KOPT-K1 (cell line): ENCODE data around the gene PJVK.
A peak's percentile ranks its signal among the peaks of the same experiment; 100 is the strongest.
"Not testable (repeated sequence)": the region's sequence is repeated elsewhere in the genome, so short reads cannot be mapped to it uniquely, and the experiment has no call there.

Experiments used
- H3K27ac ChIP-seq: fragments of 200-600 bp; sonication (generic); 2 replicates; pipeline ENCODE4 v1.5.1; 2016; ENCODE audit warnings: antibody characterized with exemption, mild to moderate bottlenecking, low read depth, low read length; ENCODE audit not compliant: poor library complexity, severe bottlenecking
- H3K36me3 ChIP-seq: fragments of 200-600 bp; sonication (generic); 2 replicates; pipeline ENCODE4 v1.5.1; 2017; ENCODE audit warnings: antibody characterized with exemption, mild to moderate bottlenecking, low read length, moderate library complexity; ENCODE audit not compliant: insufficient read depth
- H3K9me3 ChIP-seq: fragments of 200-600 bp; sonication (generic); 2 replicates; pipeline ENCODE4 v1.5.1; 2017; ENCODE audit warnings: antibody characterized with exemption, low read length, mild to moderate bottlenecking; ENCODE audit not compliant: insufficient read depth, poor library complexity, severe bottlenecking

The PJVK gene

DNA sequence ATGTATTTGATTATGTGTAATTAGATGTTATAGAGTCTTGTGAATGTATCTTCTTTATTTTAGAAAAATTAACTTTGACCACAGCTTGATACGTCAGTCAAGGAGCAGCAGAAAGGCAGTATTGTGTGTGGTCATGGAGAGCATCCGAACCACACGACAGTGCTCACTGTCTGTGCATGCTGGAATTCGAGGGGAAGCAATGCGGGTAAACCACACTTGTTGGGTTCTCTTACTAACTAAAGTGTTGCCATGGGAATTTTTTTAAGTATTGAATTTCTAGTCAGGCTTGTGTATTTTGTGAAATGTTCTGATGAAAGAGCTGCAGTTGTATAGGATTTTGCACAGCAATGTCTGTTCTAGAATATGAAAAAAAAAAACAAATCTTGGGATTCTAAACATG, 4.8 kb downstream of the PJVK start:
- no peaks in the 10 kb centered on the region for H3K36me3 ChIP-seq
- H3K27ac ChIP-seq = no peak overlapping the region
- H3K9me3 ChIP-seq = no peaks in the 10 kb centered on the region

DNA sequence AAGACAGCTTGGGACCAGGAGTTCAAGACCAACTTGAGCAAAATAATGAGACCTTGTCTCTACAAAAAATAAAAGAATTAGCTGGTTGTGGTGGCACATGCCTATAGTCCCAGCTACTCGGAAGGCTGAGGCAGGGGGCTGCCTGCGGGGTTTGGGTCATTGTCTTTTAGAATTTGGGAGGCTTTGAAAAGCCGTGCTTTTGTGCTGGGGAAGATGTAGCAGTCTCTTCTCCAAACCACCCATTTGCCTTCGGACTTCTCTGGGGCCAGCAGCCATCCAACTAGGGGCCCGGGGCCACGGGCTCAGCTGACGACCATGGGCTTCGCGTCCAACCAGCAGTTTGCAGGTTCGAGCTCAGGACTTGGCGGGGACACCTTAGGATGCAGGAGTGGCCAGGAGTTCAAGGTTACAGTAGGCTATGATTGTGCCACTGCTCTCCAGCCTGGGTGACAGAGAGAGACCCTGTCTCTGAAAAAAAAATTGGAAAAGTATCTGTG, 6.3 kb downstream of the PJVK start:
- Histone ChIP-seq H3K27ac (no peak overlapping the region), H3K9me3 (no peaks in the 10 kb centered on the region), H3K36me3 (no peaks in the 10 kb centered on the region)

- Histone ChIP-seq H3K9me3 (no peaks in the 10 kb centered on the region), H3K27ac (no peak overlapping the region), H3K36me3 (peaks cover 7% of the 10 kb centered on the region; the same call in 1 of the 2 replicates)
Measured at GRCh38 chr2:178469219-178469849, 18.2 kb downstream of the PJVK start.

DNA sequence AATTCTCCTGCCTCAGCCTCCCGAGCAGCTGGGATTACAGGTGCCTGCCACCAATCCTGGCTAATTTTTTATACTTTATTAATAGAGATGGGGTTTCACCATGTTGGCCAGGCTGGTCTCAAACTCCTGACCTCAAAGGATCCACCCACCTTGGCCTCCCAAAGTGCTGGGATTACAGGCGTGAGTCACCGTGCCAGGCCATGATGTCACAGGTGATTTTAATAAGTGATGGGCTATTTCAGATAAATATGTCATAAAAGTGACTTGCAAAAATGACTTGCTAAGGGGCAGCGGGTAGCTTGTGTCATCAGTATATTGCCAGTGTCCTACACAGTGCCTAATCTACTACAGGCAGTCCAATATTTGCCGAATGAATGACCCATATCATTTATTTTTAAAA, 20.1 kb downstream of the PJVK start:
- not testable (repeated sequence) for H3K36me3 ChIP-seq, H3K27ac ChIP-seq, H3K9me3 ChIP-seq

DNA sequence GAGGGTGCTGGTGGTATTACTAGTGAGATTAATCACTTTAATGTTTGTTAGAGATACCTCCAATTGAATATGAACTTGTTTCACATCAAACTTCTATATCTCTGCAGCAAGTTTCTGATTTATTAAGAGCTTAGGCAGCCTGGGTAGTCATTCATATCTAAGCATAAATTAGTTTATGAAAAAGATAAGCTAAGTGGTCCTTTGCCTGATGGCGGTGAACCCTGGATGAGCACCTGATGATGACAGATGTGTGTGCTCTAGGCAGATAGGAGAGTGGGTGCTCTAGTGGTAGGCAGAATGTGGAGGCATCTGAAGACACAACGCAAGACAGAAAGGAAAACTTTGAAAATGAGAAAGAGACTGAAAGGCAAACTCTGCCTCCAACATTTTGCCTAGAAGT, 22.2 kb downstream of the PJVK start:
- H3K9me3 ChIP-seq = no peaks in the 10 kb centered on the region
- H3K27ac ChIP-seq = no peak overlapping the region
- no peaks in the 10 kb centered on the region; the same call in 1 of the 2 replicates for H3K36me3 ChIP-seq

DNA sequence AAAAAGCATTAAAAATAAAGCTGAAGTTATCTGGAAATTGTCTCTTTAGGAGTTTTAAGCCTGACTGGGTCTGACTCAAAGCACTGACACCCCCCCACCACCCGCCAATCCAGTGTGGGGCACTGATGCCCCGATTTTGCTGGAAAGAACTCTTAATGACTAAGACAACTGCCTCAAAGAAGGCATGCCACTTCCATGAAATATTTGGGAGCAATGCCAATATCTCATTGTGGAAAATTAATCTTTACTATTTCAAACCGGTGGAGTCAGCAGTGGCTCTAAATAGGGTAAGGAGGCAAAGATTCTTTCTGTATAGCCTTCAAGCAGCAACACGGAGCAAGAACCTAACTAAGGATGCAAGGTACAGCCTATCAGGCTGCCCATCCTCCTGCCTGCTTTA, 22.8 kb downstream of the PJVK start:
- H3K9me3 ChIP-seq = no peaks in the 10 kb centered on the region
- H3K27ac ChIP-seq = no peak overlapping the region
- H3K36me3 ChIP-seq = no peaks in the 10 kb centered on the region; the same call in 1 of the 2 replicates

GRCh38 chr2:178474560-178474959, 23.4 kb downstream of the PJVK start:
- H3K27ac ChIP-seq = no peak overlapping the region
- no peaks in the 10 kb centered on the region for H3K9me3 ChIP-seq
- no peaks in the 10 kb centered on the region; the same call in 1 of the 2 replicates for H3K36me3 ChIP-seq

GRCh38 chr2:178476477-178476876, 25.3 kb downstream of the PJVK start:
- H3K36me3 ChIP-seq = no peaks in the 10 kb centered on the region
- H3K27ac ChIP-seq = no peak overlapping the region
- no peaks in the 10 kb centered on the region for H3K9me3 ChIP-seq

DNA sequence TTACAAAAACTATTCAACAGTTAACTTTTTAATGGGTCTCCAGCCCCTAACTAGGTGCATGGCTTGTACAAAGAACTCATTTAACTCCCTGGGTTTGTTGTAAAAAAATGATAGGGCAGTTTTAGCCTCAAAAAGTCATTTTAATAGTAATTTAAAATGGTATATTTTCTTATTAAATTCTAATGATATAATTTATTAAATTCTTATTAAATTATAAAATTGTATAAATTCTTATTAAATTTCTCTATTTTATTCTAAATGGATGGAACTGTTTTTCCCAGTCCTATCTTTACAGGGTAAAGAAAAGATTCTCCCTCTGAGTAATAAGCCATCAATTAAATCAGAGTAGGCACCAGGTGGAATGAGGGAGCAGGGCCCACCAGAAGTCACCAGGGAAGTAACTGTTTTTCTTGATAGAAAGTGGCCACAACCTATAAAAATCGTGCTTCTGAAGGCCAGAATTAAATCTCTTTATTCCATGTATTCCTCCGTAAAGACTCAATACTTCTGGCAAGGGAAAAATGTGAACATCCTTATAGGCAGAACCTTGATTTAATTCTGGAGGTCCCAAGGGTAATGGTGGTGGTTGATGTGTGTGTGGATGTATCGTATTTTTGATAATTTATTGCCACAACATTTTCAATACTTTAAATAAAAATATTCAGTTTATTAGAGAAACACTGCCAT, 26.4 kb downstream of the PJVK start:
- Histone ChIP-seq H3K9me3 (no peaks in the 10 kb centered on the region), H3K36me3 (no peaks in the 10 kb centered on the region), H3K27ac (peak overlapping the region; percentile 69)

DNA sequence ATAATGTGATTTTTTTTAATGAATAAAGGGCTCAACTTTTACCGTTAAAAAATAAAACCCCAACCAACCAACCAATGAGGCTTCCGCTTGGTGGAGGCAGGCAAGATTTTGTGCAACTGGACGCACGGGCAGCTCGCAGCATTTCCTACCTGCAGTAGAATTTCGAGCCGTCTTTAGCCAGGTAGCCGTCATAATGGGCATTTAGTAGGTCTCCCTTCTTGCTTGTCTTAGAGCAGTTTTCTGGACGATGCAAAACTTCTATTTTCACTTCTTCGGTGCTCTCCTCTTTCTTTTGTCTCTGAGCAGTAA, 26.9 kb downstream of the PJVK start:
- peak overlapping the region; percentile 69 for H3K27ac ChIP-seq
- H3K9me3 ChIP-seq = no peaks in the 10 kb centered on the region
- no peaks in the 10 kb centered on the region for H3K36me3 ChIP-seq

DNA sequence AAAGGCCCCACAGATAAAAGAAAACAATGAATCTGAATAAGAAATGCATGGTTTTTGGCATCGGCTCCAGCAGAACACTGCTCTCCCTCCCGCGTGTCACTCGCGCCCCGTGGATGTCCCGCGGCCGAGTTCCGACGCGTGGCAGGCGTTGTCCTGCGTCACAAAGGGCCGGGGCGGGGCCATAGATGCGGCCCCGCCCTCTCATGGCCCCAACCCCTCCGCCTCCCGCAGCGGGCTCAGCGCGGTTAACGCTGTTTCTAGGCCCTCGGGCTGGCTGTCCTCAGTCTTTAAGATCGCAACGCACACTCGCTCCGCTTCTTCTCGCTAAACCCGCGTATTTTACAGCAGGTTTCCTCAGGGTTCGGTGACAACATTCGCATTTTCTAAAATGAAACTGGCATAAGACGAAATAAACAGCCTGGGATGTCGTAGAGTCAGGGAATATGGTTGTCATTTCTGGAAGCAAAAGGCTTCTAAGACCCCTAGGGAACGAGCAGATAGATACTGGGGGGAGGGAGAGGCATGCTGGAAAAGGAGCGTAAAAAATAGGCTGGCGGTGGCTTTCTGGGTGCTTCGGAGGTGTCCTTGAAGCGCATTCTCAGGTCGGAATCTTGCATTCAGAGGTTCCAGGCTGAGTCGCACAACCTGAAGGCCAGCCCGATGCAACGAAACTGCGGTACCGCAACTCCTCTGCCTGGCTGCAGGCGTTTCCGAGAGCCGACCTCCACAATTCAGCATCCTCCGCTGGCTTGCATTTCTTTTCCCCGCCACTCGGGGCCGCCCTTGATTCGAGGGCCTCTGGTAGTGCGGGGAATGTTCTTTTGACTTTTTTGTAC, 27.5 kb downstream of the PJVK start, which contains the start of gene FKBP7:
Gene FKBP7, minus strand, starts transcription at position 162 of the 836 bp plus-strand sequence. Its CDS starts 101 bp downstream, at position 61.
- H3K36me3 ChIP-seq = no peaks in the 10 kb centered on the region
- H3K9me3 ChIP-seq = no peaks in the 10 kb centered on the region
- peak within 1 kb of the TSS; percentile 69 for H3K27ac ChIP-seq

- Histone ChIP-seq H3K27ac (peak overlapping the region; percentile 69), H3K36me3 (no peaks in the 10 kb centered on the region), H3K9me3 (no peaks in the 10 kb centered on the region)
Measured at GRCh38 chr2:178479275-178479616, 28.1 kb downstream of the PJVK start.

DNA sequence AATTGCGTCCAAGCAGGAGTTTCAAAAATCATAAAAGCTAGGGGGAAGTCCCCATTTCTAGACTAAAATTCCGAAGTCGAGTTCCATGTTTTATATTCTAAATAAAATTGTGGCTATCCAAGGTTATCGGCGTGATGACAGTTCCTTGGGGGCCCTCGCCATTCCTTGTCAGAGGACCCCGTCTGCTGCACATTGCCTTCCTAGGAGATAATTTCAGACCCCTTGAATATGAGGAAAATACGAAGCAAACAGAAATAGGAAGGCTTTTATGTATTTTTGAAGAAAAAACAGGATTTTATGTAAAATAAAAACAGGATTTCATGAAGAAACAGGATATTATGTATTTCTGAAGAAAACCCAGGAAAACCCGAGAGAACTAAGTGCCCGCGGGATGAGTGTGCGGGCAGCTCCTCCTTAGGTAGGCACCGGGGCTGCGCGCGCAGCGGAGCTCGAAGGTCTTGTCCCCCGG, 28.6 kb downstream of the PJVK start:
- Histone ChIP-seq H3K36me3 (no peaks in the 10 kb centered on the region), H3K27ac (peak overlapping the region; percentile 64), H3K9me3 (no peaks in the 10 kb centered on the region)

- H3K9me3 ChIP-seq = no peaks in the 10 kb centered on the region
- H3K36me3 ChIP-seq = no peaks in the 10 kb centered on the region
- peak within 1 kb of the TSS; percentile 64 for H3K27ac ChIP-seq
Measured at GRCh38 chr2:178480227-178481181, 29.3 kb downstream of the PJVK start, which contains the start of gene PLEKHA3. TSS of gene PLEKHA3 (plus strand) at chr2:178480457. CDS start at chr2:178480870, 413 bp downstream.
